ENCODE measurements around the gene TOP2A. TPM values are rescaled to one million over a fixed set of nuclear protein-coding genes. Genes with fewer than 3 reads are reported as not detected.
"Not testable (repeated sequence)": the region's sequence is repeated elsewhere in the genome, so short reads cannot be mapped to it uniquely, and the experiment has no call there.

Gene TOP2A
- total RNA-seq, 4 donors from 2014 or later: 8.1 to 45.2 (median 22.2) TPM

- no peaks in the 10 kb centered on the region for H3K27me3 ChIP-seq
- TF ChIP-seq EP300 (IDR thresholded peaks at IDR 0.05): no peak
- no peak for TF ChIP-seq POLR2AphosphoS5 (IDR thresholded peaks at IDR 0.05)
- no peak for TF ChIP-seq CTCF (IDR thresholded peaks at IDR 0.05)
- no peak for TF ChIP-seq POLR2A (IDR thresholded peaks at IDR 0.05)
- H3K27ac ChIP-seq: no peak overlapping the region
- no peaks in the 10 kb centered on the region for H3K36me3 ChIP-seq
- no peaks in the 10 kb centered on the region for H3K9me3 ChIP-seq
- no peak for DNase-seq (ENCODE audit: low spot score in 2 of 2)
- H3K4me1 ChIP-seq: peaks cover 14% of the 10 kb centered on the region
- no peak overlapping the region for H3K4me3 ChIP-seq
Observed at GRCh38 chr17:40412880-40413279, 4.8 kb downstream of the TOP2A start.

- Histone ChIP-seq H3K4me1 (peaks cover 8% of the 10 kb centered on the region), H3K4me3 (no peak overlapping the region), H3K36me3 (no peaks in the 10 kb centered on the region), H3K27me3 (no peaks in the 10 kb centered on the region), H3K9me3 (no peaks in the 10 kb centered on the region), H3K27ac (no peak overlapping the region)
- TF ChIP-seq POLR2A (IDR thresholded peaks at IDR 0.05) (no peak), CTCF (IDR thresholded peaks at IDR 0.05) (no peak), EP300 (IDR thresholded peaks at IDR 0.05) (no peak), POLR2AphosphoS5 (IDR thresholded peaks at IDR 0.05) (no peak)
- no peak for DNase-seq (ENCODE audit: low spot score in 2 of 2)
- WGBS: 93% methylated on average over 4 of the region's 4 CpGs
Observed at GRCh38 chr17:40411821-40412220, 5.9 kb downstream of the TOP2A start.

- Histone ChIP-seq H3K4me1 (peaks cover under 1% of the 10 kb centered on the region), H3K27me3 (no peaks in the 10 kb centered on the region), H3K36me3 (no peaks in the 10 kb centered on the region), H3K27ac (no peak overlapping the region), H3K9me3 (no peaks in the 10 kb centered on the region), H3K4me3 (no peak overlapping the region)
- TF ChIP-seq EP300 (IDR thresholded peaks at IDR 0.05) (no peak), POLR2AphosphoS5 (IDR thresholded peaks at IDR 0.05) (no peak), CTCF (IDR thresholded peaks at IDR 0.05) (no peak), POLR2A (IDR thresholded peaks at IDR 0.05) (no peak)
- WGBS: 71% methylated on average over 1 of the region's 1 CpG
- DNase-seq (ENCODE audit: low spot score in 2 of 2): no peak
Observed at GRCh38 chr17:40410082-40410481, 7.6 kb downstream of the TOP2A start.

GRCh38 chr17:40409540-40409939 lies 8.2 kb downstream of the TOP2A start:
- not testable (repeated sequence) for H3K36me3 ChIP-seq; H3K4me1 ChIP-seq; H3K27me3 ChIP-seq; H3K9me3 ChIP-seq; H3K27ac ChIP-seq; DNase-seq (ENCODE audit: low spot score in 2 of 2); H3K4me3 ChIP-seq
- WGBS: 87% methylated on average over 4 of the region's 4 CpGs

GRCh38 chr17:40407460-40407859 lies 10.2 kb downstream of the TOP2A start:
- no peak overlapping the region for H3K4me3 ChIP-seq
- TF ChIP-seq POLR2AphosphoS5 (IDR thresholded peaks at IDR 0.05) (no peak), CTCF (IDR thresholded peaks at IDR 0.05) (no peak), POLR2A (IDR thresholded peaks at IDR 0.05) (no peak), EP300 (IDR thresholded peaks at IDR 0.05) (no peak)
- WGBS: 97% methylated on average over 3 of the region's 3 CpGs
- no peaks in the 10 kb centered on the region for H3K4me1 ChIP-seq
- no peaks in the 10 kb centered on the region for H3K9me3 ChIP-seq
- H3K27ac ChIP-seq: no peak overlapping the region
- no peaks in the 10 kb centered on the region for H3K36me3 ChIP-seq
- no peaks in the 10 kb centered on the region for H3K27me3 ChIP-seq
- no peak for DNase-seq (ENCODE audit: low spot score in 2 of 2)

- Histone ChIP-seq H3K36me3 (no peaks in the 10 kb centered on the region), H3K27me3 (no peaks in the 10 kb centered on the region), H3K9me3 (no peaks in the 10 kb centered on the region), H3K4me3 (no peak overlapping the region), H3K27ac (no peak overlapping the region), H3K4me1 (no peaks in the 10 kb centered on the region)
- no peak for DNase-seq (ENCODE audit: low spot score in 2 of 2)
- TF ChIP-seq POLR2A (IDR thresholded peaks at IDR 0.05) (no peak), CTCF (IDR thresholded peaks at IDR 0.05) (no peak), EP300 (IDR thresholded peaks at IDR 0.05) (no peak), POLR2AphosphoS5 (IDR thresholded peaks at IDR 0.05) (no peak)
- 92% methylated on average over 3 of the region's 3 CpGs for WGBS
Observed at GRCh38 chr17:40404003-40404402, 13.7 kb downstream of the TOP2A start.
